Choroid plexus epithelial cell (primary cell): ENCODE results near the gene PRAC2.

Source experiments
- DNase-seq: peaks from one replicate; pipeline ENCODE4 v3.0.0-alpha.2; 2010; ENCODE audit warnings: low read depth
- H3K4me3 ChIP-seq: 2 replicates; pipeline ENCODE4 v1.5.1; 2011; ENCODE audit warnings: low read depth, mild to moderate bottlenecking, control low read depth, low read length, moderate library complexity
- TF ChIP-seq, protein P1 (sequence below): conservative IDR thresholded peaks from 2 replicates; pipeline ENCODE4 v1.5.1; 2011; ENCODE audit warnings: low read depth, mild to moderate bottlenecking, control low read depth, inconsistent platforms, low read length, moderate library complexity

The PRAC2 gene

DNA sequence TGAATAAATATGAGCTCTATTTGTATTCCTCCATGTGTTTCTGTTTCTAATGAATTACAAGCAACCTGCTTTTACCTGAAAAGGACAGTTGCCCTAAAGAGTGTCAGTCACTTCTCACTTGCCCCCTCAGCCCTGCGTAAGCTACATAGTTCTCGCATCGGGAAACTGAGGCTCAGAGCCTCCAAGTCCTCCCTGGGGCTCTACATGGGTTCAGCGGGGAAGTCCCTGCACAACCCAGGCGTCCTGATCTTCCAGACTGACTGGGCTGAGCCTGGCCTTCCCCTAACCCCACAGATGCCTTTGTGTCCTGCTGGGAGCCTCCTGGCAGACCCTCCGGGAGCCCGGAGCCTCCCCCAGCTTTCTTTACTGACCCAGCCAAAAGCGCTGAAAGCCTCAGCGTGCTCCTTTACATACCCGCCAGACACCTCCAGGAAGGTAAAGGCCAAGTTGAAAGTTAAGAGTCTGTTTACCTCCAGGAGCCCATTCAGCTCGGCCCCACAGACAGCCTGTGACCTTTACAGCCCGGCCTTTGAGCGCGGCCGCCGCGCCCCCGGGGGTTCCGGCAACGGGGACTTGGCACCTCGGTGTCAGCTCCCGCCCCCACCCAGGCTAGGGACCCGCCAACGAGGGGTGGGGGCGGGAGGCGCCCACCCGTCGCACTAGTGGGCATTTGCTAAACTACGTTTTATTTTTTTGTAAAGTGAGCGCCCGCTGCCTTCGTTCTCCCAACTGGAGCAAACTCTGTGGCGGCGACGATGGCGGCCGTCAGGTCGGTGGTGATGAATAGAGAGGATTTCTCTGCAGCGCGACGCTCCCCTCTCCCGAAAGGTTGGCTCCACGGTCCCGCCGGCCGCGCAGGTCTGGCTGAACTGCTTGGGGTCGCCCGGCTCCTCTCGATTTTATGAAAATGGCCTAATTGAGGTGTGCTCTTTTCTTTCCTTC lies 10.0 kb downstream of the PRAC2 start:
- TF ChIP-seq, protein P1, sequence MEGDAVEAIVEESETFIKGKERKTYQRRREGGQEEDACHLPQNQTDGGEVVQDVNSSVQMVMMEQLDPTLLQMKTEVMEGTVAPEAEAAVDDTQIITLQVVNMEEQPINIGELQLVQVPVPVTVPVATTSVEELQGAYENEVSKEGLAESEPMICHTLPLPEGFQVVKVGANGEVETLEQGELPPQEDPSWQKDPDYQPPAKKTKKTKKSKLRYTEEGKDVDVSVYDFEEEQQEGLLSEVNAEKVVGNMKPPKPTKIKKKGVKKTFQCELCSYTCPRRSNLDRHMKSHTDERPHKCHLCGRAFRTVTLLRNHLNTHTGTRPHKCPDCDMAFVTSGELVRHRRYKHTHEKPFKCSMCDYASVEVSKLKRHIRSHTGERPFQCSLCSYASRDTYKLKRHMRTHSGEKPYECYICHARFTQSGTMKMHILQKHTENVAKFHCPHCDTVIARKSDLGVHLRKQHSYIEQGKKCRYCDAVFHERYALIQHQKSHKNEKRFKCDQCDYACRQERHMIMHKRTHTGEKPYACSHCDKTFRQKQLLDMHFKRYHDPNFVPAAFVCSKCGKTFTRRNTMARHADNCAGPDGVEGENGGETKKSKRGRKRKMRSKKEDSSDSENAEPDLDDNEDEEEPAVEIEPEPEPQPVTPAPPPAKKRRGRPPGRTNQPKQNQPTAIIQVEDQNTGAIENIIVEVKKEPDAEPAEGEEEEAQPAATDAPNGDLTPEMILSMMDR, result no peak
- no peak overlapping the region for H3K4me3 ChIP-seq
- no peak for DNase-seq

DNA sequence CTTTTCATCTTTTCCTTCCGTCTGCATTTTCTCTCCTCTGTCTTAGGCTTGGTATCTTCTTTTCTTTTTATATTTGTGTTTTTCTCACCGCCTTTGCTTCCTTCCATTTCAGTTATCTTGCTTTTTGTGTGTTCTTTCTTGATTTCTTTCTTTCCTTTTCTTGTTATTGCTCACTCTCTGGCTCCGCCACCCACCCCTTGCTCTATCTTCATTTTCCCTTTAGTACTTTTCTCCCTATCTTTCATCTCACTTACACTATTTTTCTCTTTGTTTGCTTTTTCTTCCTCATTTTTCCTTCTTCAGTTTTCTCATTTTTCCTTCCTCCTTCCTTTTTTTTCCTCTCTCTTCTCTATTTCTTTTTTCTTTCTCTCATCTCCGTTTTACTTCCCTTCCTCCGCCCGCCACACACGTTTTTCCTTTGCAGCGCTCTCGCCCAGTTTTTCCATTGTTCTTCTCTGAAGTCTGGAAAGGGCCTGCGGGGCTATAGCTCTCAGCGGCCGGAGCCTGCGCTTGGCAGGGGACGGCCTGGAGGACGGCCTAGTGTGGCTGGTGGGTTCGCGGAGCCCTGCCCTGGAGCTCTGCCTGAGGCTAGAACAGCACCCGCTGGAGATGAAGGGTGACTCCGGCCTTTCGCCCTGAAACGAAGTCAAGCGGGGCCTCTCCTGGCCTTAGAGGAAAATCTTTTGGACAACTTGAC lies 10.8 kb downstream of the PRAC2 start:
- TF ChIP-seq, protein P1, result no peak
- no peak for DNase-seq
- H3K4me3 ChIP-seq, result no peak overlapping the region

DNA sequence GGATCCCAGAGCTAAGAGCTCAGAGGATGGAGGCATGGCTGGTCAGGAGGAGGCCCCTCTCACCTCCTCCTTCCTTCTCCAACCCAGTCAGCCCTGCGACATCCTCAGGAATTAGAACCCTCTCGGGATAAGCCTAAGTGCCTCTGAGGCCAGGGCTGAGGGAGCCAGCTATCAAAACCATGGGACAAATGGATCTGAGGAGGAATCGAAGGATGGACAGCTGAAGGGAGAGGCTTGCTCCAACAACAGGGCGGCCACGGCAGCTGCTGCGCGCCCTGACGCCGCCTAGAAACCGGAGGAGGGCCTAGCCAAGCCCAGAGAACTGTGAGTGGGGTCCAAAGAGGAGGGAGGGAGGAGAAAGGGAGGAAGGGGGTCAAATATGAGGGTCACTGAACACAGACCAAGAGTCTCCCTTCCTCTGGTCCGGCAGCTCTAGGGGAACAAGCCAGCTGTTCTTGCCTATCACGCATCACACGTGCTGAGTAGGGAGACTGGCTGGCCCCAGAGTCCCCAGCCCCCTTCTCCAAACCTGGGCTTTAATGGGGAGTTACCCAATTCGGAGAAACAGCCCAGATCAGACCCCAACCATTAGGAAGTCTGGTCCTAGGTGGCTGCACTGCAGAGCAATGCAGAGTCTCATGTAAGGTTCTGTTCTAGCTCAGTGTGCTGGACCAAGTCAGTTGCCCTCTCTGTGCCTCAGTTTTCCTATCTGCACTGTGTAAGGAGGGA lies 11.5 kb downstream of the PRAC2 start:
- H3K4me3 ChIP-seq, result no peak overlapping the region
- TF ChIP-seq, protein P1, result no peak
- no peak for DNase-seq

DNA sequence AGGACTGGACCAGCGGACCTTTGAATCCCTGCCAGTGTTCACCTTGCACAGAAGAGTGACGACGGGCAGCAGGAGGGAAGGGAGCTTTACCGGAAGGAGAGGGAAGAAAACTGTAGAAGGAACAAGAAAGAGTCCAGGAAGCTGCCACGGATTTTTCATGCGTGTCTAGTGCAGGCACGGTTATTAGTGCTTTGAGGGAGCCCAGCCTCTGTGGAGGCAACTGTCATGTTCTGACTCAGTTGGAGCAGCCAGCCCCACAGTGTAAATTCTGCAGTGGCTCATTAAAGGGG lies 12.0 kb downstream of the PRAC2 start:
- H3K4me3 ChIP-seq, result no peak overlapping the region
- TF ChIP-seq, protein P1, result no peak
- DNase-seq, result no peak

DNA sequence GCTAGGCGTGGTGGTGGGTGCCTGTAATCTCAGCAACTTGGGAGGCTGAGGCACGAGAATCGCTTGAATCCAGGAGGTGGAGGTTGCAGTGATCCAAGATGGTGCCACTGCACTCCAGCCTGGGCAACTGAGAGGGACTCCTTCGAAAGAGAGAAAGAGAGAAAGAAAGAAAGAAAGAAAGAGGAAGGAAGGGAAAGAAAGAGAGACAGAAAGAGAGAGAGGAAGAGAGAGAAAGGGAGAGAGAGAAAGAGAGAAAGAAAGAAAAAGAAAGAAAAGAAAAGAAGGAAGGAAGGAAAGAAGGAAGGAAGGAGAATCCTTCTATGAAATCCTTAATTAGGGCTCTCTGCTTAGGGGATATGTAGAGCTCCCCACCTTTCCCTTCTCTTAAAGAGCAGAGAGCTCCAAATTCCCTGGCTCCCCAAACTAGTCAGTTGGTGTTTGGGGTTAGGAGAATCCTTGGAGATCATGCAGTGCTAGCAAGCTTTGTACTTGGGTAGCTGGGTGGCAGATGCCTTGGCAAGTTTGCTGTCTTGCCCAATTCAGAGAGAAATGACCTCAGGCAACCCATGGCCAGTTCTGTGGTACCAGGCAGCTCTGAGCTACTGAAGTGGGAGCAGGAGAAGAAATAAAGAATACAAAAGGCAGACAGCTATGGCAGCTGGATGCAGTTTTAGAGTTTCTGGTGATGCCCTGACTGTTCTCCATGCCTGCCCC lies 14.5 kb downstream of the PRAC2 start:
- TF ChIP-seq, protein P1, result no peak
- no peak for DNase-seq
- no peak overlapping the region for H3K4me3 ChIP-seq

DNA sequence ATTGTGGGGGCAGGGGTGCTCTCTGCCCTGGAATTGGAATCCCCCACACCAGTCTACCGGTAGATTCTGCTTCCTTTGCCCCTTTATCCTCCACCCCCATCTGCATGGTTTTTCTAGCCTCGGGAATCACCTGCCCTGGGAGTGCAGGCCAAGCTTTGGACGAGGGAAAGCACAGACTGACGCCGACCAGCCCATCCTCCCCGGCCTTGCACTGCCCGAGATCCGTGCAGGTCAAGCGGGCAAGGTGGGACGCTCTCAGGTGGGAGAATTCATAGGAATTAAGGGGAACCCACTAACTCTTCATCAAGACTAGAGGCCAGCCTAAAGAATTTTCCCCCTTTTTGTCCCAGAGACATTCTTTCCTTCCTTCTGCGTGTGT lies 15.4 kb downstream of the PRAC2 start:
- TF ChIP-seq, protein P1, result no peak
- DNase-seq, result no peak

More for the DNA sequence above, 15.4 kb downstream of the PRAC2 start:
- no peak overlapping the region for H3K4me3 ChIP-seq
